ENCODE results near the gene SCYL3. TPM values are rescaled to one million over a fixed set of nuclear protein-coding genes. Genes with fewer than 3 reads are reported as not detected.

SCYL3 gene
- total and polyA plus RNA-seq, 2 of the 13 experiments (the other 11 are each of a cell fraction or from before 2014, with no cell fraction given), result 3.3 to 4.9 TPM

DNA sequence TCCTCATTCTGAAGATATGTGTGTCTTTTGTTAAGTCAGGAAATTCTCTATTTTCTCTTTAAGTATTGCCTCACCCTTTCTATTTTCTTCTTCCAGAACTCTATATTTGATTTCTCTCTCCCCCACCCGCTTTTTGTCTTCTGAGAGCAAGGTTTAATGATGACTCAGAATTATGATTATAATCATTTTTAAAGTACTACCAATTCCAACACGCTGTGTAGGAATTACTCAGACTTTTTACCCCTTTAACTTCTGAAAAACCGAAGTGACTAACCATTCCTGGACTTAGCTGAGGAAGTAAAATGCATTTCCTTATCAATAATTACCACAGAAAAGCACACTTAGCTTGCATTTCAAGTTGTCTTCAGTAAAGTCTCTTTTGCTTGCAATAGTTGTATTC lies 20.8 kb upstream of the SCYL3 start:
- H3K27me3 ChIP-seq (ENCODE audit: control insufficient read depth in 1 of 2, insufficient read depth in 2 of 2, low read length in 2 of 2), result peaks cover 0 to 11% of the 10 kb centered on the region in 2 experiments; a peak in 1 of 5 replicates
- FAIRE-seq, result no peak
- H3K4me2 ChIP-seq (ENCODE audit: low read depth, low read length), result no peak overlapping the region
- no peak overlapping the region for H3K27ac ChIP-seq (ENCODE audit: extremely low read length, insufficient read depth, low read length)
- TF ChIP-seq, protein P1, sequence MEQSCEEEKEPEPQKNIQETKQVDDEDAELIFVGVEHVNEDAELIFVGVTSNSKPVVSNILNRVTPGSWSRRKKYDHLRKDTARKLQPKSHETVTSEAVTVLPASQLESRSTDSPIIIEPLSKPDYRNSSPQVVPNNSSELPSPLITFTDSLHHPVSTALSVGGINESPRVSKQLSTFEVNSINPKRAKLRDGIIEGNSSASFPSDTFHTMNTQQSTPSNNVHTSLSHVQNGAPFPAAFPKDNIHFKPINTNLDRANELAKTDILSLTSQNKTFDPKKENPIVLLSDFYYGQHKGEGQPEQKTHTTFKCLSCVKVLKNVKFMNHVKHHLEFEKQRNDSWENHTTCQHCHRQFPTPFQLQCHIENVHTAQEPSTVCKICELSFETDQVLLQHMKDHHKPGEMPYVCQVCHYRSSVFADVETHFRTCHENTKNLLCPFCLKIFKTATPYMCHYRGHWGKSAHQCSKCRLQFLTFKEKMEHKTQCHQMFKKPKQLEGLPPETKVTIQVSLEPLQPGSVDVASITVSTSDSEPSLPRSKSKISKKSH (CRISPR knock-in tag; IDR thresholded peaks at IDR 0.05; ENCODE audit: borderline replicate concordance), result no peak
- no peaks in the 10 kb centered on the region for H4K20me1 ChIP-seq (ENCODE audit: insufficient read depth, low read length)
- no peaks in the 10 kb centered on the region for H3K4me1 ChIP-seq (ENCODE audit: insufficient read depth, low read length)
- DNase-seq (ENCODE audit: low spot score), result no peak
- H2AFZ ChIP-seq (ENCODE audit: low read length), result no peak overlapping the region
- POLR2A ChIA-PET, result no interaction called here
- intact Hi-C loops (cut with micrococcal nuclease; ENCODE audit: unreplicated experiment) (no loop called here), in situ Hi-C loops (cut with HindIII; ENCODE audit: extremely low pct_ligation_motif_present, low pct_unique_long_range_greater_than_20kb) (no loop called here)
- ATAC-seq, result no peak
- CTCF ChIA-PET (ENCODE audit: low intra/inter-chr PET ratio, low total read pairs), result no interaction called here
- no peak overlapping the region for H3K9ac ChIP-seq (ENCODE audit: insufficient read depth, low read depth, low read length)
- no peaks in the 10 kb centered on the region for H3K36me3 ChIP-seq (replicated peaks in 1 of 2; ENCODE audit: control insufficient read depth in 1 of 2, insufficient read depth in 2 of 2, low read length in 2 of 2)
- WGBS (ENCODE audit: low lambda C conversion rate), result 2% methylated on average over 3 of the region's 3 CpGs
- no peaks in the 10 kb centered on the region for H3K79me2 ChIP-seq (ENCODE audit: insufficient read depth, low read length)
- no peaks in the 10 kb centered on the region for H3K9me3 ChIP-seq (ENCODE audit: low read length)
- H3K4me3 ChIP-seq (replicated peaks in 1 of 3; ENCODE audit: insufficient read depth in 1 of 3, low read depth in 2 of 3, low read length in 3 of 3), result no peak overlapping the region
- BruUV-seq (replicated peaks), result no TSS peak

GRCh38 chr1:169909499-169909898 lies 15.8 kb upstream of the SCYL3 start:
- POLR2A ChIA-PET, result no interaction called here
- no peak overlapping the region for H2AFZ ChIP-seq (ENCODE audit: low read length)
- intact Hi-C loops (cut with micrococcal nuclease; ENCODE audit: unreplicated experiment), result no loop called here

More at GRCh38 chr1:169909499-169909898, 15.8 kb upstream of the SCYL3 start:
- BruUV-seq (replicated peaks), result no TSS peak
- TF ChIP-seq, protein P2, sequence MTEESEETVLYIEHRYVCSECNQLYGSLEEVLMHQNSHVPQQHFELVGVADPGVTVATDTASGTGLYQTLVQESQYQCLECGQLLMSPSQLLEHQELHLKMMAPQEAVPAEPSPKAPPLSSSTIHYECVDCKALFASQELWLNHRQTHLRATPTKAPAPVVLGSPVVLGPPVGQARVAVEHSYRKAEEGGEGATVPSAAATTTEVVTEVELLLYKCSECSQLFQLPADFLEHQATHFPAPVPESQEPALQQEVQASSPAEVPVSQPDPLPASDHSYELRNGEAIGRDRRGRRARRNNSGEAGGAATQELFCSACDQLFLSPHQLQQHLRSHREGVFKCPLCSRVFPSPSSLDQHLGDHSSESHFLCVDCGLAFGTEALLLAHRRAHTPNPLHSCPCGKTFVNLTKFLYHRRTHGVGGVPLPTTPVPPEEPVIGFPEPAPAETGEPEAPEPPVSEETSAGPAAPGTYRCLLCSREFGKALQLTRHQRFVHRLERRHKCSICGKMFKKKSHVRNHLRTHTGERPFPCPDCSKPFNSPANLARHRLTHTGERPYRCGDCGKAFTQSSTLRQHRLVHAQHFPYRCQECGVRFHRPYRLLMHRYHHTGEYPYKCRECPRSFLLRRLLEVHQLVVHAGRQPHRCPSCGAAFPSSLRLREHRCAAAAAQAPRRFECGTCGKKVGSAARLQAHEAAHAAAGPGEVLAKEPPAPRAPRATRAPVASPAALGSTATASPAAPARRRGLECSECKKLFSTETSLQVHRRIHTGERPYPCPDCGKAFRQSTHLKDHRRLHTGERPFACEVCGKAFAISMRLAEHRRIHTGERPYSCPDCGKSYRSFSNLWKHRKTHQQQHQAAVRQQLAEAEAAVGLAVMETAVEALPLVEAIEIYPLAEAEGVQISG (CRISPR knock-in tag; IDR thresholded peaks at IDR 0.05), result no peak
- no peak for FAIRE-seq
- Histone ChIP-seq H3K79me2 (ENCODE audit: insufficient read depth, low read length) (no peaks in the 10 kb centered on the region), H3K9ac (ENCODE audit: insufficient read depth, low read depth, low read length) (no peak overlapping the region), H3K9me3 (ENCODE audit: low read length) (no peaks in the 10 kb centered on the region), H3K4me2 (ENCODE audit: low read depth, low read length) (no peak overlapping the region), H3K27ac (ENCODE audit: extremely low read length, insufficient read depth, low read length) (no peak overlapping the region), H3K4me3 (replicated peaks in 1 of 3; ENCODE audit: insufficient read depth in 1 of 3, low read depth in 2 of 3, low read length in 3 of 3) (no peak overlapping the region), H3K36me3 (replicated peaks in 1 of 2; ENCODE audit: control insufficient read depth in 1 of 2, insufficient read depth in 2 of 2, low read length in 2 of 2) (no peaks in the 10 kb centered on the region), H3K4me1 (ENCODE audit: insufficient read depth, low read length) (no peaks in the 10 kb centered on the region), H3K27me3 (ENCODE audit: control insufficient read depth in 1 of 2, insufficient read depth in 2 of 2, low read length in 2 of 2) (peaks cover 0 to 4% of the 10 kb centered on the region in 2 experiments; a peak in 1 of 5 replicates), H4K20me1 (ENCODE audit: insufficient read depth, low read length) (no peaks in the 10 kb centered on the region)
- CTCF ChIA-PET (ENCODE audit: low intra/inter-chr PET ratio, low total read pairs), result no interaction called here
- ATAC-seq, result no peak
- no peak for DNase-seq (ENCODE audit: low spot score)
- in situ Hi-C loops (cut with HindIII; ENCODE audit: extremely low pct_ligation_motif_present, low pct_unique_long_range_greater_than_20kb), result no loop called here
- WGBS (ENCODE audit: low lambda C conversion rate), result 34% methylated on average over 9 of the region's 16 CpGs

Measured in HepG2 (cell line).